Endothelial cell of umbilical vein (primary cell): ENCODE results near the gene SH2D3C. TPM values are rescaled to one million over a fixed set of nuclear protein-coding genes. Genes with fewer than 3 reads are reported as not detected.

Experiments
- BruUV-seq: library from RNA; stranded (reverse); fragments of 400-500 nt; replicated peaks from 2 replicates; lab custom pipeline; 2021; lab: Mats Ljungman, UMichigan
- CTCF ChIA-PET: fragments of 300-600, 350-600 bp; sonication (Branson Sonifier 250); formaldehyde crosslinking; loops from one replicate; lab custom pipeline; 2021; ENCODE audit warnings: antibody characterized with exemption, inconsistent platforms; lab: Charles Lee
- POLR2A ChIA-PET: fragments of 300-600, 350-600 bp; sonication (Branson Sonifier 250); formaldehyde crosslinking; loops from one replicate; lab custom pipeline; 2021; ENCODE audit warnings: antibody characterized with exemption, inconsistent platforms; lab: Charles Lee
- DNase-seq: peaks from one replicate; pipeline ENCODE4 v3.0.0-alpha.2; 2011; ENCODE audit warnings: low read depth, low spot score
- FAIRE-seq: peaks from 2 replicates; lab custom pipeline; 2011; peaks lifted over from hg19 to GRCh38; lab: Jason Lieb, UNC
- H2AFZ ChIP-seq: 2 replicates; pipeline ENCODE4 v1.6.0; 2012; ENCODE audit warnings: low read depth, low read length, control low read depth, inconsistent platforms
- H3K27ac ChIP-seq: 2 replicates; pipeline ENCODE4 v1.5.1; 2011; ENCODE audit warnings: low read depth, mild to moderate bottlenecking, control low read depth, low read length, moderate library complexity; ENCODE audit not compliant: insufficient read depth
- H3K27me3 ChIP-seq, 2 experiments: 2 replicates each; pipeline versions ENCODE4 v1.6.0 to v1.6.1; 2011; ENCODE audit warnings: low read length in 2 of 2, mixed read lengths in 1 of 2; ENCODE audit not compliant: control insufficient read depth in 2 of 2, insufficient read depth in 2 of 2
- H3K36me3 ChIP-seq, 2 experiments: 2 replicates in 1 of 2; 3 replicates in 1 of 2; pipeline ENCODE4 v1.5.1; 2011; ENCODE audit warnings: low read length in 2 of 2, mild to moderate bottlenecking in 1 of 2, moderate library complexity in 1 of 2; ENCODE audit not compliant: control insufficient read depth in 2 of 2, insufficient read depth in 2 of 2; ENCODE audit errors: extremely low read depth in 1 of 2
- H3K4me1 ChIP-seq: 3 replicates; pipeline ENCODE4 v1.5.1; 2011; ENCODE audit warnings: mild to moderate bottlenecking, low read length; ENCODE audit not compliant: control insufficient read depth, insufficient read depth; ENCODE audit errors: extremely low read depth
- H3K4me2 ChIP-seq: 2 replicates; pipeline ENCODE4 v1.6.1; 2011; ENCODE audit warnings: low read length, control low read depth, mixed read lengths; ENCODE audit not compliant: insufficient read depth
- H3K4me3 ChIP-seq, 3 experiments: fragments of 200-600 bp in 1 of 3; sonication (generic), shearing (Covaris generic) in 1 of 3; replicated peaks in 1 of 3; 2 replicates each; pipeline ENCODE4 v1.5.1; 2011 to 2016; ENCODE audit warnings: control low read depth in 3 of 3, low read length in 3 of 3, mild to moderate bottlenecking in 2 of 3, inconsistent platforms in 1 of 3, low read depth in 1 of 3, moderate library complexity in 1 of 3; ENCODE audit not compliant: insufficient read depth in 1 of 3
- H3K79me2 ChIP-seq: 2 replicates; pipeline ENCODE4 v1.6.0; 2012; ENCODE audit warnings: low read length, inconsistent platforms; ENCODE audit not compliant: control insufficient read depth, insufficient read depth
- H3K9ac ChIP-seq: replicated peaks from 2 replicates; pipeline ENCODE3; 2011; ENCODE audit warnings: low read length, control low read depth; ENCODE audit not compliant: insufficient read depth; ENCODE audit errors: extremely low read depth
- H3K9me1 ChIP-seq: replicated peaks from 3 replicates; pipeline ENCODE4 v1.6.0; 2011; ENCODE audit warnings: mild to moderate bottlenecking, low read length; ENCODE audit not compliant: control insufficient read depth, insufficient read depth; ENCODE audit errors: extremely low read depth
- H3K9me3 ChIP-seq: replicated peaks from 2 replicates; pipeline ENCODE4 v1.5.1; 2012; ENCODE audit warnings: low read length, inconsistent platforms; ENCODE audit not compliant: control insufficient read depth, insufficient read depth
- H4K20me1 ChIP-seq: replicated peaks from 2 replicates; pipeline ENCODE3; 2011; ENCODE audit warnings: mild to moderate bottlenecking, low read length; ENCODE audit not compliant: control insufficient read depth, insufficient read depth; ENCODE audit errors: extremely low read depth
- EZH2 ChIP-seq: IDR thresholded peaks from 2 replicates; pipeline ENCODE4 v1.6.1; 2012; ENCODE audit warnings: borderline replicate concordance, low read depth, mild to moderate bottlenecking, moderate library complexity, low read length, inconsistent platforms; ENCODE audit not compliant: severe bottlenecking
- FOS ChIP-seq: IDR thresholded peaks from 2 replicates; pipeline ENCODE4 v1.6.1; 2011; ENCODE audit warnings: mild to moderate bottlenecking, low read length, moderate library complexity, borderline replicate concordance; ENCODE audit not compliant: insufficient read depth
- GATA2 ChIP-seq: IDR thresholded peaks from 2 replicates; pipeline ENCODE4 v1.7.0; 2011; ENCODE audit warnings: low read depth, mild to moderate bottlenecking, moderate library complexity, mixed read lengths, low read length; ENCODE audit not compliant: insufficient read length, insufficient read depth
- JUN ChIP-seq: IDR thresholded peaks from 2 replicates; pipeline ENCODE4 v1.6.1; 2011; ENCODE audit warnings: borderline replicate concordance, low read depth; ENCODE audit not compliant: insufficient read length, insufficient read depth
- MYC ChIP-seq: IDR thresholded peaks from one replicate; pipeline ENCODE4 v1.6.1; 2011; ENCODE audit warnings: mild to moderate bottlenecking, low read depth, low read length
- POLR2A ChIP-seq: IDR thresholded peaks from 2 replicates; pipeline ENCODE4 v1.6.1; 2012; ENCODE audit warnings: low read depth, mild to moderate bottlenecking, control low read depth, low read length
- POLR2AphosphoS5 ChIP-seq: IDR thresholded peaks from 2 replicates; pipeline ENCODE4 v1.6.1; 2012; ENCODE audit warnings: low read depth, mild to moderate bottlenecking, control low read depth, low read length, moderate library complexity; ENCODE audit not compliant: insufficient read depth
- dilution Hi-C: fragments of 300-500 bp; cut with MboI; formaldehyde crosslinking; loops from one replicate; pipeline ENCODE4 v1.15.0; 2019; ENCODE audit warnings: low sequenced_read_pairs; ENCODE audit not compliant: extremely low pct_ligation_motif_present
- intact Hi-C: fragments of 100-400 bp; cut with micrococcal nuclease; formaldehyde crosslinking; loops from one replicate; pipeline ENCODE4 v1.10.0; 2022
- polyA plus RNA-seq, 4 experiments: library from polyadenylated mRNA; depleted of rRNA in 3 of 4; stranded (reverse) in 3 of 4; unstranded in 1 of 4; fragments of >200 nt; gene quantifications; 2 replicates each; pipeline versions ENCODE4 v1.2.1 to v1.2.3, GENCODE V29; 2011 to 2012; ENCODE audit warnings: missing spikeins in 1 of 4
- total RNA-seq: library from RNA; stranded (reverse); gene quantifications from 2 replicates; pipeline ENCODE4 v1.2.3, GENCODE V29; 2021
- TF ChIP-seq, protein P1 (sequence below), 2 donors: IDR thresholded peaks; 1 replicate in 1 of 2; 2 replicates in 1 of 2; pipeline ENCODE4 v1.5.1; 2011; ENCODE audit warnings: low read length in 2 of 2, mild to moderate bottlenecking in 2 of 2, moderate library complexity in 2 of 2, control low read depth in 1 of 2, inconsistent platforms in 1 of 2, low read depth in 1 of 2; ENCODE audit not compliant: insufficient read depth in 1 of 2; ENCODE audit errors: extremely low read depth in 1 of 2
- TF ChIP-seq, protein P2 (sequence below): IDR thresholded peaks from 2 replicates; pipeline ENCODE4 v1.6.1; 2011; ENCODE audit not compliant: insufficient read depth, insufficient read length

The SH2D3C gene
- total and polyA plus RNA-seq, 2 donors (not counting 3 experiments of a cell fraction or from before 2014, with no cell fraction given) = 95.0 to 173 TPM

DNA sequence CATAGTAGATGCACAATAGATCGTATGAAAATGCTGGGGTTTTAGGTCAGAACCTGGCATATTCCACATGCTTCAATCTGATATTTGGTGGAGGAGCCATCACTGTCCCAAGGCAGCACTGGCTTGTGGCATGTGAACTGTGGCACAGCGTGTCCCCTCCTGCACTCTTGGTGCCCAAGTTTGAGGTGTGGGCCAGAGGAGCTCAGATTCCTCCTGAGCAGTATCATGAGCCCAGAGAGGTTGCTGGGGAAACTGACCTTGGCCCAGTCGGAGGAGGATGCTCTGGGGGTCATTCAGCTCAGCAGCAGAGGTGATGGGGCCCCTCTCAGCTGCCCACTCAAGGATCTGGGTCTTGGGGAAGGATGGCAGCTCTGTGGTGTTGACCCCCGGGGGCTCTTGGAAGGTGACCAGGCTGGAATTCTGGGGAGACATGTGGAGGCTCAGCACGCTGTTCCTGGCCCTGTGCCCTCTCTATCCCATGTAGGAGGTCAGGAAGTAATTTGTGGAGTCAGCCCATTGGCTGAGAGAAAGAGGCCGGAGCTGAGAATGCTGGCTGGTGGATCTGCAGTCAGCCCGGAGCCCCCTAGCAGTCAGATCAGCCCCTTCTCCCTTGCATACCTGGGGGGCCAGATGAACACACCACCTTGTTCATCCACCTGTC lies 47.9 kb upstream of the SH2D3C start:
- no peak for FAIRE-seq

More for the DNA sequence above, 47.9 kb upstream of the SH2D3C start:
- no peak overlapping the region for H3K4me2 ChIP-seq
- H3K27ac ChIP-seq = no peak overlapping the region
- H2AFZ ChIP-seq = no peak overlapping the region
- H3K9ac ChIP-seq = peak overlapping the region; percentile 12
- H4K20me1 ChIP-seq = no peaks in the 10 kb centered on the region
- H3K9me1 ChIP-seq = no peaks in the 10 kb centered on the region
- H3K4me3 ChIP-seq = no peak overlapping the region
- H3K4me1 ChIP-seq = peaks cover 38% of the 10 kb centered on the region
- TF ChIP-seq FOS (no peak), EZH2 (no peak), MYC (no peak), POLR2AphosphoS5 (peak; percentile 45), POLR2A (peak; percentile 13), JUN (no peak), GATA2 (no peak)
- TF ChIP-seq, protein P1, sequence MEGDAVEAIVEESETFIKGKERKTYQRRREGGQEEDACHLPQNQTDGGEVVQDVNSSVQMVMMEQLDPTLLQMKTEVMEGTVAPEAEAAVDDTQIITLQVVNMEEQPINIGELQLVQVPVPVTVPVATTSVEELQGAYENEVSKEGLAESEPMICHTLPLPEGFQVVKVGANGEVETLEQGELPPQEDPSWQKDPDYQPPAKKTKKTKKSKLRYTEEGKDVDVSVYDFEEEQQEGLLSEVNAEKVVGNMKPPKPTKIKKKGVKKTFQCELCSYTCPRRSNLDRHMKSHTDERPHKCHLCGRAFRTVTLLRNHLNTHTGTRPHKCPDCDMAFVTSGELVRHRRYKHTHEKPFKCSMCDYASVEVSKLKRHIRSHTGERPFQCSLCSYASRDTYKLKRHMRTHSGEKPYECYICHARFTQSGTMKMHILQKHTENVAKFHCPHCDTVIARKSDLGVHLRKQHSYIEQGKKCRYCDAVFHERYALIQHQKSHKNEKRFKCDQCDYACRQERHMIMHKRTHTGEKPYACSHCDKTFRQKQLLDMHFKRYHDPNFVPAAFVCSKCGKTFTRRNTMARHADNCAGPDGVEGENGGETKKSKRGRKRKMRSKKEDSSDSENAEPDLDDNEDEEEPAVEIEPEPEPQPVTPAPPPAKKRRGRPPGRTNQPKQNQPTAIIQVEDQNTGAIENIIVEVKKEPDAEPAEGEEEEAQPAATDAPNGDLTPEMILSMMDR (IDR thresholded peaks at IDR 0.05; ENCODE audit: extremely low read depth in 1 of 2, insufficient read depth in 1 of 2, low read depth in 1 of 2, low read length in 2 of 2) = no peak
- TF ChIP-seq, protein P2, sequence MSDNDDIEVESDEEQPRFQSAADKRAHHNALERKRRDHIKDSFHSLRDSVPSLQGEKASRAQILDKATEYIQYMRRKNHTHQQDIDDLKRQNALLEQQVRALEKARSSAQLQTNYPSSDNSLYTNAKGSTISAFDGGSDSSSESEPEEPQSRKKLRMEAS = no peak
- peaks cover 34 to 46% of the 10 kb centered on the region in 2 experiments for H3K36me3 ChIP-seq
- ChIA-PET CTCF (interaction anchor here (0.8 to 3.5 kb wide), 4 partner anchors 12 to 43 kb away, joined by 3 to 33 read pairs (median 6); no protein-coding TSS in a partner anchor), POLR2A (interaction anchor here (1.3 to 1.5 kb wide), 2 partner anchors 12 to 41 kb away, joined by 3 read pairs; no protein-coding TSS in a partner anchor)
- no TSS peak for BruUV-seq
- dilution Hi-C loops (no loop called here), intact Hi-C loops (no loop called here)
- DNase-seq = no peak
- no peaks in the 10 kb centered on the region for H3K9me3 ChIP-seq
- peaks cover 72% of the 10 kb centered on the region for H3K79me2 ChIP-seq
- no peaks in the 10 kb centered on the region for H3K27me3 ChIP-seq
